Astrocyte of the spinal cord (primary cell): Measurements from ENCODE around the gene BSN.

Experiments
- DNase-seq: peaks from one replicate; pipeline ENCODE4 v3.0.0; 2011; ENCODE audit warnings: low read depth, low spot score
- H3K4me3 ChIP-seq: 2 replicates; pipeline ENCODE4 v1.5.1; 2011; ENCODE audit warnings: low read depth, mild to moderate bottlenecking, low read length, moderate library complexity
- CTCF ChIP-seq: IDR thresholded peaks from 2 replicates; pipeline ENCODE4 v1.5.1; 2012; ENCODE audit warnings: low read depth, mild to moderate bottlenecking, low read length, inconsistent platforms
- in situ Hi-C: cut with HindIII; loops from 2 replicates; pipeline ENCODE4 v1.10.0; 2017; ENCODE audit warnings: low sequenced_read_pairs

Gene BSN

GRCh38 chr3:49530231-49530630 is 24.0 kb upstream of the BSN start:
- TF ChIP-seq CTCF = no peak
- H3K4me3 ChIP-seq = no peak overlapping the region
- in situ Hi-C loops = no loop called here
- no peak for DNase-seq

DNA sequence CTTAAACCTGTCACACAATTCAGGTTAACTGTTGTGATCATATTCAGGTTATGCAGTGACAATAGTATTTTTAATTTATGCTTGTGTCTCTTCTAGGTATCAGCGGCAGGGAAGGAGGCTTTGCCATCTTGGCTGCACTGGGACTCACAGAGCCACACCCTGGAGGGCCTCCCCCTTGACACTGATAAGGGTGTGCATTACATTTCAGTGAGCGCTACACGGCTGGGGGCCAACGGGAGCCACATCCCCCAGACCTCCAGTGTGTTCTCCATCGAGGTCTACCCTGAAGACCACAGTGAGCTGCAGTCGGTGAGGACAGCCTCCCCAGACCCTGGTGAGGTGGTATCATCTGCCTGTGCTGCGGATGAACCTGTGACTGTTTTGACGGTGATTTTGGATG is 23.6 kb upstream of the BSN start:
- TF ChIP-seq CTCF = no peak
- in situ Hi-C loops = no loop called here
- DNase-seq = no peak
- no peak overlapping the region for H3K4me3 ChIP-seq

GRCh38 chr3:49531218-49531617 is 23.1 kb upstream of the BSN start:
- no peak for TF ChIP-seq CTCF
- in situ Hi-C loops = no loop called here
- DNase-seq = no peak
- no peak overlapping the region for H3K4me3 ChIP-seq

DNA sequence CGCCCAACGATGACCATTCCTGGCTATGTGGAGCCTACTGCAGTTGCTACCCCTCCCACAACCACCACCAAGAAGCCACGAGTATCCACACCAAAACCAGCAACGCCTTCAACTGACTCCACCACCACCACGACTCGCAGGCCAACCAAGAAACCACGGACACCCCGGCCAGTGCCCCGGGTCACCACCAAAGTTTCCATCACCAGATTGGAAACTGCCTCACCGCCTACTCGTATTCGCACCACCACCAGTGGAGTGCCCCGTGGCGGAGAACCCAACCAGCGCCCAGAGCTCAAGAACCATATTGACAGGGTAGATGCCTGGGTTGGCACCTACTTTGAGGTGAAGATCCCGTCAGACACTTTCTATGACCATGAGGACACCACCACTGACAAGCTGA is 22.6 kb upstream of the BSN start:
- no peak for TF ChIP-seq CTCF
- in situ Hi-C loops = no loop called here
- H3K4me3 ChIP-seq = no peak overlapping the region
- no peak for DNase-seq

GRCh38 chr3:49533031-49533430 is 21.2 kb upstream of the BSN start:
- in situ Hi-C loops = no loop called here
- TF ChIP-seq CTCF = no peak
- H3K4me3 ChIP-seq = no peak overlapping the region
- DNase-seq = no peak

- no peak for TF ChIP-seq CTCF
- in situ Hi-C loops = no loop called here
- H3K4me3 ChIP-seq = no peak overlapping the region
- no peak for DNase-seq
Observed at GRCh38 chr3:49533786-49534519, 20.3 kb upstream of the BSN start.
